ENCODE data around the gene TFB2M.

DNA sequence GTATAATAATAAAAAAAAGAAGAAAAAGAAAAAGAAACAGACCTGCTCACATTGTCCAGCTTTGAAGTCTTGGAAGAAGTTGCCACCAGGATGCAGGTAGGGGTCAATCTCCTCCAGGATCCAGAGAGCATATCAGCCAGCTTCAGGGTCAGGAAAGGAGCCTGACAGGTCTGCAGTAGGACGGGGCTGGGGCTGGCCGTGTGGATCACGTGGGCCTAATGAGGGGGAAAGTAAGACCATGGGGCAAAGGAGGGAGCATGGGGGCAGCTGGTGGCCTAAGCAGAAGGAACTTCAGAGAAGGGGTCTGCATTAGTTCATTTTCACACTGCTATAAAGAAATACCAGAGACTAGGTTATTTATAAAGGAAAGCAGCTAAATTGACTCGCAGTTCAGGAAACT lies 39.7 kb downstream of the TFB2M start:
- TF ChIP-seq, protein P1, sequence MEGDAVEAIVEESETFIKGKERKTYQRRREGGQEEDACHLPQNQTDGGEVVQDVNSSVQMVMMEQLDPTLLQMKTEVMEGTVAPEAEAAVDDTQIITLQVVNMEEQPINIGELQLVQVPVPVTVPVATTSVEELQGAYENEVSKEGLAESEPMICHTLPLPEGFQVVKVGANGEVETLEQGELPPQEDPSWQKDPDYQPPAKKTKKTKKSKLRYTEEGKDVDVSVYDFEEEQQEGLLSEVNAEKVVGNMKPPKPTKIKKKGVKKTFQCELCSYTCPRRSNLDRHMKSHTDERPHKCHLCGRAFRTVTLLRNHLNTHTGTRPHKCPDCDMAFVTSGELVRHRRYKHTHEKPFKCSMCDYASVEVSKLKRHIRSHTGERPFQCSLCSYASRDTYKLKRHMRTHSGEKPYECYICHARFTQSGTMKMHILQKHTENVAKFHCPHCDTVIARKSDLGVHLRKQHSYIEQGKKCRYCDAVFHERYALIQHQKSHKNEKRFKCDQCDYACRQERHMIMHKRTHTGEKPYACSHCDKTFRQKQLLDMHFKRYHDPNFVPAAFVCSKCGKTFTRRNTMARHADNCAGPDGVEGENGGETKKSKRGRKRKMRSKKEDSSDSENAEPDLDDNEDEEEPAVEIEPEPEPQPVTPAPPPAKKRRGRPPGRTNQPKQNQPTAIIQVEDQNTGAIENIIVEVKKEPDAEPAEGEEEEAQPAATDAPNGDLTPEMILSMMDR (conservative IDR thresholded peaks at IDR 0.05; ENCODE audit: low read length) = no peak
- no peak for TF ChIP-seq EZH2phosphoT487 (IDR thresholded peaks at IDR 0.05; ENCODE audit: borderline replicate concordance)
